ENCODE results near the gene ERICH6B. TPM values are rescaled to one million over a fixed set of nuclear protein-coding genes. Genes with fewer than 3 reads are reported as not detected.

ERICH6B gene
- total and polyA plus RNA-seq, 2 of the 8 experiments (the other 6 are each of a cell fraction or from before 2014, with no cell fraction given), result not detected

- no peak for TF ChIP-seq POLR2AphosphoS5 (IDR thresholded peaks at IDR 0.05; ENCODE audit: low read depth, low read length)
- no peak for TF ChIP-seq CTBP2 (IDR thresholded peaks at IDR 0.05; ENCODE audit: borderline replicate concordance, insufficient read depth, insufficient read length, low read length)
Measured at GRCh38 chr13:45518525-45519245, 96.9 kb downstream of the ERICH6B start (continued).
